Body of pancreas (tissue), 4 donors: ENCODE data around the gene GMPPA. TPM values are rescaled to one million over a fixed set of nuclear protein-coding genes. Genes with fewer than 3 reads are reported as not detected.

Source experiments
- ATAC-seq: fragments of 150-250 bp; one replicate; pipeline ENCODE4 v1.9.1; 2016
- DNase-seq, 4 donors: peaks; one replicate each; pipeline ENCODE4 v3.0.0-alpha.2; 2019
- H3K27ac ChIP-seq, 4 donors: fragments of 200-600 bp; sonication (generic); 1 replicate in 3 of 4; 2 replicates in 1 of 4; pipeline versions ENCODE4 v1.5.1 to v1.6.1; 2016 to 2019; ENCODE audit warnings: mild to moderate bottlenecking in 1 of 4, mixed read lengths in 1 of 4, moderate library complexity in 1 of 4
- H3K27me3 ChIP-seq, 2 donors: fragments of 200-600 bp; sonication (generic); one replicate each; pipeline ENCODE4 v1.6.0; 2016; ENCODE audit warnings: mild to moderate bottlenecking in 1 of 2
- H3K36me3 ChIP-seq, 2 donors: fragments of 200-600 bp; sonication (generic); replicated peaks in 1 of 2; 2 replicates each; pipeline ENCODE4 v1.5.1; 2016; ENCODE audit warnings: low read depth in 2 of 2; ENCODE audit not compliant: insufficient read depth in 1 of 2
- H3K4me1 ChIP-seq: fragments of 200-600 bp; sonication (generic); one replicate; pipeline ENCODE4 v1.6.0; 2016
- H3K4me3 ChIP-seq, 2 donors: fragments of 200-600 bp; sonication (generic); 1 replicate in 1 of 2; 2 replicates in 1 of 2; pipeline ENCODE4 v1.5.1; 2016 to 2019
- H3K9me3 ChIP-seq, 3 donors: fragments of 200-600 bp; sonication (generic); 1 replicate in 2 of 3; 2 replicates in 1 of 3; pipeline ENCODE4 v1.5.1; 2016
- CTCF ChIP-seq, 7 experiments: fragments of 450-650 bp in 4 of 7; fragments of 200-600 bp in 3 of 7; sonication (generic) in 3 of 7; IDR thresholded peaks; one replicate each; pipeline ENCODE4 v1.5.1; 2016 to 2019; ENCODE audit warnings: antibody characterized with exemption in 7 of 7
- POLR2A ChIP-seq, 3 donors: fragments of 450-650 bp; IDR thresholded peaks; one replicate each; pipeline ENCODE4 v1.6.1; 2016; ENCODE audit warnings: antibody characterized with exemption in 3 of 3, mild to moderate bottlenecking in 2 of 3
- WGBS, 2 donors: methylation state at CpG; one replicate each; pipeline ENCODE4 v1.1.5; 2017; 5-methylcytosine and 5-hydroxymethylcytosine counted together
- intact Hi-C: fragments of 100-400 bp; cut with DNase I; formaldehyde crosslinking; loops from one replicate; pipeline ENCODE4 v1.15.1; 2023
- total RNA-seq, 2 donors: library from RNA; depleted of rRNA; stranded (reverse); fragments of >200 nt; gene quantifications; one replicate each; pipeline ENCODE4 v1.1.0, GENCODE V29; 2016

Gene GMPPA
- total RNA-seq, 2 donors from 2014 or later = 40.5 to 57.4 TPM

- Histone ChIP-seq H3K9me3 (no peaks in the 10 kb centered on the region), H3K4me1 (peaks cover 33% of the 10 kb centered on the region), H3K27ac (no peak overlapping the region), H3K27me3 (peaks cover 0 to 4% of the 10 kb centered on the region in 2 donors), H3K36me3 (no peaks in the 10 kb centered on the region), H3K4me3 (no peak overlapping the region)
- TF ChIP-seq CTCF (IDR thresholded peaks at IDR 0.05) (no peak), POLR2A (IDR thresholded peaks at IDR 0.05) (no peak)
- no peak for DNase-seq
- WGBS, 2 donors = 45 to 55% methylated on average over 11 to 19 of the region's 20 CpGs
- no peak for ATAC-seq
- intact Hi-C loops = loop anchor here (5.0 kb wide), 1 partner anchor 36 kb away; no protein-coding TSS in a partner anchor
These were observed 2.4 kb upstream of the GMPPA start for GRCh38 chr2:219496247-219496824.

GRCh38 chr2:219496825-219497494 is 1.7 kb upstream of the GMPPA start:
- H3K9me3 ChIP-seq = no peaks in the 10 kb centered on the region
- peak in 3 of 4 donors; percentile 13 to 29 (median 28) for DNase-seq
- no peaks in the 10 kb centered on the region for H3K36me3 ChIP-seq
- H3K27ac ChIP-seq = peak overlapping the region in 1 of 4 donors; percentile 95
- WGBS, 2 donors = 13 to 15% methylated on average over 5 to 57 of the region's 61 CpGs
- no peak for ATAC-seq
- TF ChIP-seq POLR2A (IDR thresholded peaks at IDR 0.05) = no peak
- TF ChIP-seq CTCF (IDR thresholded peaks at IDR 0.05) = no peak
- no peak overlapping the region for H3K4me3 ChIP-seq
- intact Hi-C loops = loop anchor here (5.0 kb wide), 1 partner anchor 35 kb away; no protein-coding TSS in a partner anchor
- peaks cover 0 to 4% of the 10 kb centered on the region in 2 donors for H3K27me3 ChIP-seq
- H3K4me1 ChIP-seq = peaks cover 39% of the 10 kb centered on the region

- intact Hi-C loops = loop anchor here (5.0 kb wide), 1 partner anchor 35 kb away; no protein-coding TSS in a partner anchor
- Histone ChIP-seq H3K4me3 (peak overlapping the region in 1 of 2 donors; percentile 63), H3K27me3 (peaks cover 0 to 4% of the 10 kb centered on the region in 2 donors), H3K27ac (peak overlapping the region; percentile 87 to 97 (median 96)), H3K4me1 (peaks cover 39% of the 10 kb centered on the region), H3K9me3 (no peaks in the 10 kb centered on the region), H3K36me3 (no peaks in the 10 kb centered on the region)
- 1% methylated on average over 35 to 59 of the region's 59 CpGs for WGBS, 2 donors
- no peak for TF ChIP-seq CTCF (IDR thresholded peaks at IDR 0.05)
- peak; percentile 65 to 83 (median 82) for TF ChIP-seq POLR2A (IDR thresholded peaks at IDR 0.05)
- ATAC-seq (peak; percentile 70), DNase-seq (peak; percentile 89 to 94 (median 92))
These were observed 1.0 kb upstream of the GMPPA start for GRCh38 chr2:219497495-219498279.

- Histone ChIP-seq H3K27me3 (peaks cover 0 to 4% of the 10 kb centered on the region in 2 donors), H3K27ac (peak overlapping the region; percentile 87 to 97 (median 96)), H3K9me3 (no peaks in the 10 kb centered on the region), H3K36me3 (peaks cover 0 to 2% of the 10 kb centered on the region in 2 donors), H3K4me3 (peak overlapping the region; percentile 38 to 63), H3K4me1 (peaks cover 39% of the 10 kb centered on the region)
- 0% methylated on average over 3 of the region's 3 CpGs for WGBS, 2 donors
- DNase-seq (no peak), ATAC-seq (no peak)
- TF ChIP-seq CTCF (IDR thresholded peaks at IDR 0.05) (no peak), POLR2A (IDR thresholded peaks at IDR 0.05) (no peak)
- intact Hi-C loops = loop anchor here (5.0 kb wide), 1 partner anchor 33 kb away; no protein-coding TSS in a partner anchor
These were observed 292 bp downstream of the GMPPA start for GRCh38 chr2:219499058-219499307.
